Lung (tissue), 12 donors: ENCODE results near the gene GABBR2. TPM values are rescaled to one million over a fixed set of nuclear protein-coding genes. Genes with fewer than 3 reads are reported as not detected.

Experiments
- ATAC-seq: fragments of 200-7000 bp; cut with Tn5 transposase; one replicate; pipeline ENCODE4 v1.9.1; 2020; ENCODE audit warnings: moderate number of reproducible peaks; ENCODE audit not compliant: insufficient read depth, low FRiP score
- DNase-seq, 3 donors: peaks; one replicate each; pipeline ENCODE4 v3.0.0-alpha.2; 2013 to 2017
- H3K27ac ChIP-seq, 2 donors: one replicate each; pipeline ENCODE4 v1.5.1; 2013; ENCODE audit warnings: mild to moderate bottlenecking in 2 of 2, moderate library complexity in 2 of 2, control low read depth in 1 of 2, inconsistent platforms in 1 of 2, low read depth in 1 of 2, low read length in 1 of 2
- H3K27me3 ChIP-seq, 3 donors: one replicate each; pipeline ENCODE4 v1.5.1; 2013; ENCODE audit warnings: low read length in 2 of 3; ENCODE audit not compliant: control insufficient read depth in 3 of 3, insufficient read depth in 3 of 3
- H3K36me3 ChIP-seq, 4 donors: one replicate each; pipeline ENCODE4 v1.5.1; 2013; ENCODE audit warnings: low read length in 4 of 4, mild to moderate bottlenecking in 1 of 4, moderate library complexity in 1 of 4; ENCODE audit not compliant: control insufficient read depth in 4 of 4, insufficient read depth in 4 of 4
- H3K4me1 ChIP-seq, 5 donors: one replicate each; pipeline ENCODE4 v1.5.1; 2013; ENCODE audit warnings: low read length in 5 of 5, mild to moderate bottlenecking in 2 of 5, moderate library complexity in 1 of 5; ENCODE audit not compliant: control insufficient read depth in 5 of 5, insufficient read depth in 5 of 5
- H3K4me3 ChIP-seq: one replicate; pipeline ENCODE4 v1.5.1; 2013; ENCODE audit warnings: mild to moderate bottlenecking, control low read depth, moderate library complexity
- H3K9ac ChIP-seq, 2 donors: one replicate each; pipeline ENCODE4 v1.5.1; 2013; ENCODE audit warnings: low read length in 2 of 2, control low read depth in 1 of 2; ENCODE audit not compliant: insufficient read depth in 1 of 2
- H3K9me3 ChIP-seq, 4 donors: one replicate each; pipeline ENCODE4 v1.5.1; 2013; ENCODE audit warnings: low read length in 3 of 4, mild to moderate bottlenecking in 1 of 4, moderate library complexity in 1 of 4; ENCODE audit not compliant: control insufficient read depth in 4 of 4, insufficient read depth in 3 of 4
- WGBS, 2 donors: extraction: QIAGEN DNeasy Blood & Tissue Kit; methylation state at CpG; one replicate each; pipeline ENCODE4 v1.1.7; 2013; 5-methylcytosine and 5-hydroxymethylcytosine counted together
- polyA plus RNA-seq, 2 donors: library from polyadenylated mRNA; stranded (reverse); fragments of 200-250 nt; gene quantifications; one replicate each; pipeline ENCODE4 v1.2.1, GENCODE V29; 2013
- total RNA-seq, 2 donors: library from RNA; depleted of rRNA in 1 of 2; stranded (reverse); fragments of >200 nt in 1 of 2; gene quantifications; one replicate each; pipeline ENCODE4 v1.2.1, GENCODE V29; 2014 to 2021
- TF ChIP-seq, protein P1 (sequence below): IDR thresholded peaks from 2 replicates; pipeline ENCODE4 v1.5.1; 2012; ENCODE audit warnings: mild to moderate bottlenecking; ENCODE audit errors: control extremely low read depth, extremely low read depth
- donor health status: control.
- donor health status: control.
- donor health status: Bipolar disorder and iron deficiency.
- donor health status: healthy.
- donor health status: DM: yes; HTN: yes; CAD: no.

Gene GABBR2
- total and polyA plus RNA-seq, 4 donors = 0.40 to 1.8 (median 0.64) TPM

DNA sequence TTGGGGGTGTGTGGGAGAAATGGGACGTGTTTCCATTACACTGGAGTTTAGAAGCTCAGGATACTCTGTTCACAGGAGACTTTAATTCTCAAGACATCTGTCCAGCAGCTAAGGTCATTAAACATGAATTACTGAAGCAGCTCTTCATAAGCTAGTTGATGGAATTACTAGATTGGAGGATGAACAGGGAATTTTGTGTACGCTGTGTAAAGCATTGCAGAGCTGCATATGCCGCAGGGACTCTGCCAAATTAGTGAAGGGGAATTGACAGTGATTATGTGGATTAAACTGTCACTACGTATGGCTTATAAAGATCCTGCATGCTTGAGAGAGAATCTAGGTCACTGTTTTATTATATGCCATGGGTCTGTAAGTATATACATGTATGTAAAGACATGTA lies 275.8 kb downstream of the GABBR2 start:
- no peak for DNase-seq
- TF ChIP-seq, protein P1, sequence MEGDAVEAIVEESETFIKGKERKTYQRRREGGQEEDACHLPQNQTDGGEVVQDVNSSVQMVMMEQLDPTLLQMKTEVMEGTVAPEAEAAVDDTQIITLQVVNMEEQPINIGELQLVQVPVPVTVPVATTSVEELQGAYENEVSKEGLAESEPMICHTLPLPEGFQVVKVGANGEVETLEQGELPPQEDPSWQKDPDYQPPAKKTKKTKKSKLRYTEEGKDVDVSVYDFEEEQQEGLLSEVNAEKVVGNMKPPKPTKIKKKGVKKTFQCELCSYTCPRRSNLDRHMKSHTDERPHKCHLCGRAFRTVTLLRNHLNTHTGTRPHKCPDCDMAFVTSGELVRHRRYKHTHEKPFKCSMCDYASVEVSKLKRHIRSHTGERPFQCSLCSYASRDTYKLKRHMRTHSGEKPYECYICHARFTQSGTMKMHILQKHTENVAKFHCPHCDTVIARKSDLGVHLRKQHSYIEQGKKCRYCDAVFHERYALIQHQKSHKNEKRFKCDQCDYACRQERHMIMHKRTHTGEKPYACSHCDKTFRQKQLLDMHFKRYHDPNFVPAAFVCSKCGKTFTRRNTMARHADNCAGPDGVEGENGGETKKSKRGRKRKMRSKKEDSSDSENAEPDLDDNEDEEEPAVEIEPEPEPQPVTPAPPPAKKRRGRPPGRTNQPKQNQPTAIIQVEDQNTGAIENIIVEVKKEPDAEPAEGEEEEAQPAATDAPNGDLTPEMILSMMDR = no peak
- H3K4me1 ChIP-seq = peaks cover 0 to 7% (median 0%) of the 10 kb centered on the region in 5 donors
- H3K4me3 ChIP-seq = no peak overlapping the region
- ATAC-seq = no peak
- WGBS, 2 donors = 96% methylated on average over 4 of the region's 4 CpGs
- H3K9ac ChIP-seq = no peak overlapping the region
- H3K27me3 ChIP-seq = no peaks in the 10 kb centered on the region
- no peak overlapping the region for H3K27ac ChIP-seq
- peaks cover 0 to 3% (median 0%) of the 10 kb centered on the region in 4 donors for H3K9me3 ChIP-seq
- H3K36me3 ChIP-seq = no peaks in the 10 kb centered on the region

DNA sequence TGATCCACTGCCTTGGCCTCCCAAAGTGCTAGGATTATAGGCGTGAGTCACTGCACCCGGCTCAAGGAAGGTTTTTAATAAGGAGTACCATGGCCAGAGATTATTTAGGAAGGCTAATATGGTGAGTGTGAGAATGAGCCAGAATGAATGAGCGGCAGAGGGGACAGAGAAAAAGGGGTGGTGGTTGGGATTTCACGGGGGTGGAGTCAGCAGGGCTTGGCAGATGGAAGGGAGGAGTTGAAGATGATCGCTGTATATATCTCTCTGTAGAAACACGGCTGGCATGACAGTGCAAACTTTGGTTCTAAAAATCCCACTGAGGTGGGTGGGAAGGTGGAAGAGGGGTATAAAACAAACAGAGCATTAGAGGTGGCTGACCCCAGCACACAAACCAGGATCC lies 276.6 kb downstream of the GABBR2 start:
- H3K4me3 ChIP-seq = no peak overlapping the region
- H3K27ac ChIP-seq = no peak overlapping the region
- WGBS, 2 donors = 84 to 88% methylated on average over 6 of the region's 6 CpGs
- TF ChIP-seq, protein P1 = no peak
- H3K4me1 ChIP-seq = peaks cover 0 to 7% (median 0%) of the 10 kb centered on the region in 5 donors
- peaks cover 0 to 3% (median 0%) of the 10 kb centered on the region in 4 donors for H3K9me3 ChIP-seq
- H3K36me3 ChIP-seq = no peaks in the 10 kb centered on the region
- DNase-seq (no peak), ATAC-seq (no peak)
- no peak overlapping the region for H3K9ac ChIP-seq
- no peaks in the 10 kb centered on the region for H3K27me3 ChIP-seq

DNA sequence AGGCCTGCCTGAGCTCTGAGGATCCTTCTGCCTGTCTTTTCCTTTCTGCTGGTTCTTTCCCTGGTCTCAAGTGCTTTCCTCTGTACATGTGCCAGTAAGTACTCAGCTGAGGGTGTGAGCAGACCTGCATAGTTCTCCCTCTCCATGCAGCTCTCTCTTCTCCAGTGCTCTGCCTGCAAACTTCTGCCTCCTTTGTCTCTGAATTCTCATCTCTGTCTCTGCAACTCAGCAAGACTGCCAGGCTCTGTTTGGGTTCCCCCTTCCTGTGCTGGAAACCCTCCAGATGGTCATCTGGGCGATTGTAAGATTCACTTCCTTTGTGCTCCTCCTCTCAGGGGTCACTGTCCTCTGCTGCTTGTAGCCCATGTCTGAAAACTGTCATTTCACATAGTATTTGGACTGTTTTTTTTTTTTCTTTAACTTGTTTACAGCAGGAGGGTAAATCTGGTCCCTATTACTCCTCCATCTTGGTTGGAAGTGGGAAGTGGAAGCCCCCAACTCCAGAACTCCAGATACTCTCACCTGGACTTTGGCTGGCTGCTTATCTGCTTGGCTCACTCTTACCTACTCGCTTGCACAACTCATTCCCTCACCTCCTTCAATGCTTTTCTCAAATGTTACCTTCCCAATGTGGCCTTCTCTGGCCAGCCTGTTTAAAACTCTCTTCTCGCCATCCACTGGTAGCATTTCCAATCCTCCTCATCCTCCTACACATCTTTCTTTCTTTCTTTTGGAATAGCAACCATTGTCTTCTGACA lies 278.0 kb downstream of the GABBR2 start:
- ATAC-seq (peak; percentile 80), DNase-seq (peak in 2 of 3 donors; percentile 4 to 62)
- TF ChIP-seq, protein P1 = no peak
- 52 to 62% methylated on average over 3 of the region's 3 CpGs for WGBS, 2 donors
- Histone ChIP-seq H3K27ac (peak overlapping the region in 1 of 2 donors; percentile 34), H3K9ac (no peak overlapping the region), H3K4me3 (no peak overlapping the region), H3K36me3 (no peaks in the 10 kb centered on the region), H3K27me3 (no peaks in the 10 kb centered on the region), H3K4me1 (peaks cover 0 to 7% (median 0%) of the 10 kb centered on the region in 5 donors), H3K9me3 (peaks cover 0 to 3% (median 0%) of the 10 kb centered on the region in 4 donors)
